K562 (cell line): ENCODE data around the gene SLC24A4. TPM values are rescaled to one million over a fixed set of nuclear protein-coding genes. Genes with fewer than 3 reads are reported as not detected.

Source experiments
- ATAC-seq: fragments of 200-7000 bp; cut with Tn5 transposase; 3 replicates; pipeline ENCODE4 v1.9.1; 2020; ENCODE audit warnings: moderate library complexity
- BruUV-seq: library from RNA; stranded (reverse); fragments of 400-500 nt; replicated peaks from 2 replicates; lab custom pipeline; 2021; lab: Mats Ljungman, UMichigan
- CTCF ChIA-PET: fragments of 300-600 bp; formaldehyde crosslinking; extraction: SDS; loops from one replicate; lab custom pipeline; 2021; ENCODE audit warnings: low intra/inter-chr PET ratio; lab: Yijun Ruan, JAX
- POLR2A ChIA-PET: fragments of 300-600, 350-650 bp; sonication (Branson Sonifier 250); formaldehyde crosslinking; extraction: SDS; loops from one replicate; lab custom pipeline; 2021; ENCODE audit warnings: antibody characterized with exemption, inconsistent platforms; lab: Yijun Ruan, JAX
- DNase-seq, 4 experiments: peaks; one replicate each; pipeline versions ENCODE4 v3.0.0 to v3.0.0-alpha.2; 2011 to 2018; ENCODE audit warnings: low spot score in 3 of 4, mixed read lengths in 3 of 4; ENCODE audit errors: extremely low read depth in 1 of 4
- FAIRE-seq: peaks from 2 replicates; lab custom pipeline; 2011; peaks lifted over from hg19 to GRCh38; lab: Jason Lieb, UNC
- H2AFZ ChIP-seq: 2 replicates; pipeline ENCODE4 v1.6.0; 2011; ENCODE audit warnings: low read depth, low read length, control low read depth, inconsistent platforms
- H3K27ac ChIP-seq: fragments of 200-600 bp; 3 replicates; pipeline ENCODE4 v1.8.0; 2011; ENCODE audit warnings: low read depth, mild to moderate bottlenecking, control low read depth, inconsistent platforms, low read length, moderate library complexity, mixed read lengths; ENCODE audit errors: extremely low read depth
- H3K27me3 ChIP-seq, 2 experiments: fragments of 300-600 bp in 1 of 2; 2 replicates in 1 of 2; 3 replicates in 1 of 2; pipeline versions ENCODE4 v1.6.0 to v1.8.0; 2011; ENCODE audit warnings: inconsistent platforms in 2 of 2, low read length in 2 of 2, mild to moderate bottlenecking in 1 of 2, mixed read lengths in 1 of 2, moderate library complexity in 1 of 2; ENCODE audit not compliant: control insufficient read depth in 2 of 2, insufficient read depth in 2 of 2
- H3K36me3 ChIP-seq: fragments of 300-600 bp; 3 replicates; pipeline ENCODE4 v1.8.0; 2011; ENCODE audit warnings: mild to moderate bottlenecking, low read length, inconsistent platforms; ENCODE audit not compliant: control insufficient read depth, insufficient read depth
- H3K4me1 ChIP-seq, 2 experiments: fragments of 200-600 bp in 1 of 2; replicated peaks in 1 of 2; 2 replicates in 1 of 2; 3 replicates in 1 of 2; pipeline versions ENCODE4 v1.5.1 to v1.8.0; 2011; ENCODE audit warnings: inconsistent platforms in 2 of 2, low read length in 2 of 2, mild to moderate bottlenecking in 1 of 2, mixed read lengths in 1 of 2, moderate library complexity in 1 of 2; ENCODE audit not compliant: control insufficient read depth in 2 of 2, insufficient read depth in 2 of 2
- H3K4me2 ChIP-seq: 2 replicates; pipeline ENCODE4 v1.6.1; 2011; ENCODE audit warnings: low read length, control low read depth, inconsistent platforms, mixed read lengths; ENCODE audit not compliant: insufficient read depth
- H3K4me3 ChIP-seq: fragments of 200-600 bp; sonication (generic), shearing (Covaris generic); 2 replicates; pipeline ENCODE4 v1.5.1; 2016; ENCODE audit warnings: control low read depth, inconsistent platforms
- H3K79me2 ChIP-seq: fragments of 200-600 bp; 3 replicates; pipeline ENCODE4 v1.8.0; 2011; ENCODE audit warnings: low read length, inconsistent platforms; ENCODE audit not compliant: control insufficient read depth, insufficient read depth
- H3K9ac ChIP-seq, 2 experiments: 2 replicates each; pipeline versions ENCODE4 v1.6.0 to v1.6.1; 2011; ENCODE audit warnings: low read depth in 2 of 2, low read length in 2 of 2, control low read depth in 1 of 2, inconsistent platforms in 1 of 2, mild to moderate bottlenecking in 1 of 2, mixed read lengths in 1 of 2; ENCODE audit not compliant: insufficient read depth in 1 of 2
- H3K9me1 ChIP-seq: one replicate; pipeline ENCODE4 v1.6.0; 2011; ENCODE audit warnings: inconsistent platforms, mild to moderate bottlenecking, low read length, moderate library complexity; ENCODE audit not compliant: control insufficient read depth, insufficient read depth
- H3K9me3 ChIP-seq: replicated peaks from 2 replicates; pipeline ENCODE4 v1.5.1; 2011; ENCODE audit warnings: low read depth, low read length, inconsistent platforms; ENCODE audit not compliant: control insufficient read depth, insufficient read depth
- H4K20me1 ChIP-seq: replicated peaks from 2 replicates; pipeline ENCODE4 v1.6.1; 2011; ENCODE audit warnings: low read length, inconsistent platforms, mixed read lengths; ENCODE audit not compliant: control insufficient read depth, insufficient read depth
- BRD9 ChIP-seq: fragments of 450-650 bp; IDR thresholded peaks from 2 replicates; pipeline ENCODE4 v1.6.1; 2018; ENCODE audit warnings: low read depth; ENCODE audit not compliant: partially characterized antibody
- CBFA2T3 ChIP-seq: fragments of 450-650 bp; IDR thresholded peaks from 2 replicates; pipeline ENCODE4 v1.6.1; 2017
- ETS1 ChIP-seq: conservative IDR thresholded peaks from 2 replicates; pipeline ENCODE4 v1.6.1; 2011; ENCODE audit warnings: low read depth, mild to moderate bottlenecking, low read length; ENCODE audit not compliant: control insufficient read depth
- HNRNPLL ChIP-seq: fragments of 200-400 bp; formaldehyde crosslinking; IDR thresholded peaks from 2 replicates; pipeline ENCODE4 v1.6.1; 2017; ENCODE audit warnings: low read length, low read depth, mild to moderate bottlenecking; ENCODE audit not compliant: poor library complexity, severe bottlenecking
- SPI1 ChIP-seq: IDR thresholded peaks from 2 replicates; pipeline ENCODE4 v1.6.1; 2011; ENCODE audit warnings: low read depth, low read length, control low read depth, borderline replicate concordance
- ZNF174 ChIP-seq: fragments of 250-450 bp; sonication (Bioruptor Pico); IDR thresholded peaks from 2 replicates; pipeline ENCODE4 v1.4.0; 2020; ENCODE audit warnings: mild to moderate bottlenecking
- WGBS: fragments of 100-300 bp; shearing (Covaris generic); methylation state at CpG from one replicate; pipeline ENCODE4 v1.1.6; 2016; ENCODE audit warnings: low coverage, mixed read lengths; ENCODE audit not compliant: insufficient coverage; ENCODE audit errors: missing lambda C conversion rate; 5-methylcytosine and 5-hydroxymethylcytosine counted together
- in situ Hi-C: fragments of 300-500 bp; cut with MboI; formaldehyde crosslinking; loops from 4 replicates; pipeline ENCODE4 v1.15.0; 2018; ENCODE audit warnings: inconsistent platforms, mixed read lengths
- intact Hi-C: fragments of 100-400 bp; cut with micrococcal nuclease; formaldehyde crosslinking; loops from 2 replicates; pipeline ENCODE4 v1.14.2; 2022
- polyA plus RNA-seq, 8 experiments: library from polyadenylated mRNA; depleted of rRNA in 4 of 8; stranded (reverse) in 5 of 8; unstranded in 3 of 8; fragments of >200 nt; fragmentation: Nextera tagmentation in 2 of 8; fragmentation: Illumina TruSeq in 1 of 8; extraction: Ambion mirVana in 2 of 8; extraction: Trizol in 1 of 8; gene quantifications; 2 replicates each; pipeline versions ENCODE4 v1.2.1 to v1.2.3, GENCODE V29; 2011 to 2014; ENCODE audit warnings: inconsistent platforms in 1 of 8, missing spikeins in 1 of 8
- total RNA-seq, 7 experiments: library from RNA; depleted of rRNA in 6 of 7; stranded (reverse); fragments of >200 nt in 6 of 7; fragmentation: Illumina TruSeq in 2 of 7; extraction: Trizol in 2 of 7; gene quantifications; 2 replicates each; pipeline versions ENCODE4 v1.2.1 to v1.2.3, GENCODE V29; 2011 to 2021; ENCODE audit warnings: low replicate concordance in 1 of 7

Gene SLC24A4
- total and polyA plus RNA-seq, 9 of the 15 experiments (the other 6 are each of a cell fraction or from before 2014, with no cell fraction given) = not detected

- H3K9me3 ChIP-seq = no peaks in the 10 kb centered on the region
- no peaks in the 10 kb centered on the region for H3K79me2 ChIP-seq
- ChIA-PET POLR2A (no interaction called here), CTCF (no interaction called here)
- no TSS peak for BruUV-seq
- H3K27me3 ChIP-seq = peaks cover 0 to 11% of the 10 kb centered on the region in 2 experiments; a peak in 1 of 5 replicates
- H3K9me1 ChIP-seq = no peaks in the 10 kb centered on the region
- TF ChIP-seq CBFA2T3 = no peak
- no peak for TF ChIP-seq SPI1
- no peak for TF ChIP-seq HNRNPLL
- no peak for TF ChIP-seq ZNF174 (CRISPR knock-in tag)
- no peak for TF ChIP-seq ETS1
- TF ChIP-seq BRD9 = no peak
- FAIRE-seq (no peak), ATAC-seq (no peak), DNase-seq (no peak)
- intact Hi-C loops (no loop called here), in situ Hi-C loops (no loop called here)
- no peak overlapping the region for H3K4me2 ChIP-seq
- H3K36me3 ChIP-seq = no peaks in the 10 kb centered on the region
- H2AFZ ChIP-seq = no peak overlapping the region
- no peaks in the 10 kb centered on the region for H3K4me1 ChIP-seq
- no peak overlapping the region for H3K4me3 ChIP-seq
- no peak overlapping the region for H3K9ac ChIP-seq
- no peak overlapping the region for H3K27ac ChIP-seq
- WGBS = 2% methylated on average over 5 of the region's 5 CpGs
- H4K20me1 ChIP-seq = no peaks in the 10 kb centered on the region
Observed at GRCh38 chr14:92437309-92437708, 114.3 kb downstream of the SLC24A4 start.
